ENCODE results near the gene GRHL1.
"Not testable (repeated sequence)": the region's sequence is repeated elsewhere in the genome, so short reads cannot be mapped to it uniquely, and the experiment has no call there.

Gene GRHL1

GRCh38 chr2:10030311-10030736 is 78.8 kb downstream of the GRHL1 start:
- no peak for DNase-seq

GRCh38 chr2:10030798-10031197 is 79.3 kb downstream of the GRHL1 start:
- not testable (repeated sequence) for DNase-seq

- DNase-seq, result no peak
These were observed 80.6 kb downstream of the GRHL1 start for GRCh38 chr2:10031886-10032745.

- DNase-seq, result no peak
These were observed 81.2 kb downstream of the GRHL1 start for GRCh38 chr2:10032746-10033105.

GRCh38 chr2:10033251-10034006 is 81.9 kb downstream of the GRHL1 start:
- DNase-seq, result no peak

- no peak for DNase-seq
These were observed 83.0 kb downstream of the GRHL1 start for GRCh38 chr2:10034333-10035052.

GRCh38 chr2:10035053-10035422 is 83.5 kb downstream of the GRHL1 start:
- no peak for DNase-seq

GRCh38 chr2:10035633-10036032 is 84.1 kb downstream of the GRHL1 start:
- no peak for DNase-seq

GRCh38 chr2:10036095-10036884 is 84.8 kb downstream of the GRHL1 start:
- peak; percentile 38 to 78 for DNase-seq

GRCh38 chr2:10038123-10038522 is 86.6 kb downstream of the GRHL1 start:
- no peak for DNase-seq

- no peak for DNase-seq
These were observed 87.2 kb downstream of the GRHL1 start for GRCh38 chr2:10038716-10039115.

GRCh38 chr2:10039658-10040410 is 88.3 kb downstream of the GRHL1 start:
- peak; percentile 82 to 90 for DNase-seq

- no peak for DNase-seq
These were observed 90.2 kb downstream of the GRHL1 start for GRCh38 chr2:10041711-10042110.

GRCh38 chr2:10042301-10043161 is 91.0 kb downstream of the GRHL1 start:
- DNase-seq, result no peak

GRCh38 chr2:10043256-10043905 is 91.9 kb downstream of the GRHL1 start, which contains the start of gene KLF11:
KLF11 (plus strand) TSS chr2:10043550; CDS start chr2:10043717, 167 bp downstream.
- DNase-seq, result peak; percentile 70 to 96

GRCh38 chr2:10043906-10044601 is 92.6 kb downstream of the GRHL1 start:
- DNase-seq, result peak; percentile 88 to 97

- DNase-seq, result no peak
These were observed 94.3 kb downstream of the GRHL1 start for GRCh38 chr2:10045561-10046355.

- DNase-seq, result no peak
These were observed 95.4 kb downstream of the GRHL1 start for GRCh38 chr2:10046931-10047330.

Measured in NCI-H446 (cell line).